GM12878 (cell line): Measurements from ENCODE around the gene SEC22B. TPM values are rescaled to one million over a fixed set of nuclear protein-coding genes. Genes with fewer than 3 reads are reported as not detected.

Experiments used
- ATF2 ChIP-seq: IDR thresholded peaks from 2 replicates; pipeline ENCODE4 v1.6.1; 2012; ENCODE audit warnings: low read length, inconsistent platforms
- CBX5 ChIP-seq: sonication (generic); IDR thresholded peaks from 2 replicates; pipeline ENCODE4 v1.6.1; 2016; ENCODE audit warnings: low read depth, moderate library complexity, mild to moderate bottlenecking, inconsistent platforms
- CHD1 ChIP-seq: IDR thresholded peaks from 2 replicates; pipeline ENCODE4 v1.6.1; 2012; ENCODE audit warnings: low read depth, low read length, improper control_type of control experiment
- CUX1 ChIP-seq: IDR thresholded peaks from 2 replicates; pipeline ENCODE4 v1.6.1; 2012; ENCODE audit warnings: improper control_type of control experiment, low read depth, low read length; ENCODE audit not compliant: insufficient replicate concordance
- EED ChIP-seq: sonication (generic); IDR thresholded peaks from 2 replicates; pipeline ENCODE4 v1.6.1; 2016; ENCODE audit warnings: antibody characterized with exemption, low read depth
- FOS ChIP-seq: IDR thresholded peaks from 3 replicates; pipeline ENCODE4 v1.6.1; 2011; ENCODE audit warnings: borderline replicate concordance; ENCODE audit not compliant: insufficient read length; ENCODE audit errors: extremely low read depth
- GATAD2B ChIP-seq: fragments of 450-650 bp; conservative IDR thresholded peaks from 2 replicates; pipeline ENCODE4 v1.6.1; 2017; ENCODE audit warnings: low read depth, mild to moderate bottlenecking, moderate library complexity
- HDAC2 ChIP-seq: fragments of 200-600 bp; sonication (generic); IDR thresholded peaks from 2 replicates; pipeline ENCODE4 v1.6.1; 2017
- HSF1 ChIP-seq: fragments of 150-350 bp; IDR thresholded peaks from 2 replicates; pipeline ENCODE4 v1.6.1; 2014; ENCODE audit warnings: mild to moderate bottlenecking, low read depth, low read length
- IRF4 ChIP-seq: IDR thresholded peaks from 2 replicates; pipeline ENCODE4 v1.6.1; 2011; ENCODE audit warnings: low read depth, low read length
- JUND ChIP-seq: IDR thresholded peaks from 2 replicates; pipeline ENCODE4 v1.6.1; 2012; ENCODE audit warnings: low read depth, mild to moderate bottlenecking, low read length, improper control_type of control experiment, moderate library complexity
- LARP7 ChIP-seq: fragments of 450-650 bp; IDR thresholded peaks from 2 replicates; pipeline ENCODE4 v1.6.1; 2017; ENCODE audit warnings: mild to moderate bottlenecking
- MEF2A ChIP-seq: IDR thresholded peaks from 2 replicates; pipeline ENCODE4 v1.6.1; 2011; ENCODE audit warnings: low read depth, mild to moderate bottlenecking, low read length, moderate library complexity; ENCODE audit not compliant: insufficient read depth
- NRF1 ChIP-seq: conservative IDR thresholded peaks from 2 replicates; pipeline ENCODE4 v1.6.1; 2011; ENCODE audit warnings: mild to moderate bottlenecking, low read depth, low read length, improper control_type of control experiment
- PAX5 ChIP-seq: IDR thresholded peaks from 2 replicates; pipeline ENCODE4 v1.6.1; 2011; ENCODE audit warnings: low read depth, low read length, borderline replicate concordance
- POLR2A ChIP-seq: IDR thresholded peaks from 2 replicates; pipeline ENCODE4 v1.6.1; 2011; ENCODE audit warnings: low read depth, mild to moderate bottlenecking, low read length
- POLR2AphosphoS5 ChIP-seq: IDR thresholded peaks from 2 replicates; pipeline ENCODE4 v1.6.1; 2011; ENCODE audit warnings: mild to moderate bottlenecking, low read length, inconsistent platforms
- SMAD1 ChIP-seq: fragments of 450-650 bp; IDR thresholded peaks from 2 replicates; pipeline ENCODE4 v1.6.1; 2018; ENCODE audit warnings: mild to moderate bottlenecking, low read depth; ENCODE audit not compliant: partially characterized antibody
- SMAD5 ChIP-seq: IDR thresholded peaks from 2 replicates; pipeline ENCODE4 v1.6.1; 2016; ENCODE audit warnings: antibody characterized with exemption, low read depth
- SMARCA5 ChIP-seq: fragments of 450-650 bp; IDR thresholded peaks from 2 replicates; pipeline ENCODE4 v1.6.1; 2017; ENCODE audit warnings: mild to moderate bottlenecking
- SUPT20H ChIP-seq: IDR thresholded peaks from 2 replicates; pipeline ENCODE4 v1.6.1; 2011; ENCODE audit warnings: low read depth, mild to moderate bottlenecking, low read length, moderate library complexity, borderline replicate concordance; ENCODE audit not compliant: control insufficient read depth
- TBL1XR1 ChIP-seq: IDR thresholded peaks from 2 replicates; pipeline ENCODE4 v1.6.1; 2012; ENCODE audit warnings: low read depth, low read length, improper control_type of control experiment
- polyA plus RNA-seq, 11 experiments: library from polyadenylated mRNA; depleted of rRNA in 4 of 11; unstranded in 6 of 11; stranded (reverse) in 5 of 11; fragments of >200 nt; fragmentation: Nextera tagmentation in 4 of 11; fragmentation: Illumina TruSeq in 1 of 11; extraction: Ambion mirVana in 4 of 11; extraction: Trizol in 1 of 11; gene quantifications; 1 replicate in 1 of 11; 2 replicates in 10 of 11; pipeline versions ENCODE4 v1.2.1 to v1.2.3, GENCODE V29; 2011 to 2016; ENCODE audit warnings: inconsistent platforms in 2 of 11, missing spikeins in 2 of 11, low read depth in 1 of 11
- total RNA-seq, 4 experiments: library from RNA; depleted of rRNA in 3 of 4; stranded (reverse); fragments of >200 nt in 3 of 4; fragmentation: Illumina TruSeq in 1 of 4; extraction: Trizol in 1 of 4; gene quantifications; 2 replicates each; pipeline versions ENCODE4 v1.2.1 to v1.2.3, GENCODE V29; 2013 to 2021

The SEC22B gene
- total and polyA plus RNA-seq, 10 of the 15 experiments (the other 5 are each of a cell fraction or from before 2014, with no cell fraction given), result 19.8 to 41.5 (median 27.7) TPM

GRCh38 chr1:120176092-120176855 lies at the start of gene SEC22B (continued):
- TF ChIP-seq CUX1, result no peak
- no peak for TF ChIP-seq FOS
- no peak; the same call in 1 of the 2 replicates for TF ChIP-seq EED
- TF ChIP-seq CHD1, result no peak
- peak; percentile 78 for TF ChIP-seq IRF4
- TF ChIP-seq HSF1, result no peak
- TF ChIP-seq ATF2, result 0 out of 2 replicates have a peak, but pooled peaks have one; percentile 45
- TF ChIP-seq POLR2A, result peak; percentile 97
- TF ChIP-seq MEF2A, result no peak
- TF ChIP-seq JUND, result no peak
- peak; percentile 83 for TF ChIP-seq SMARCA5
- TF ChIP-seq SMAD5, result peak; percentile 78; the same call in 1 of the 2 replicates
- TF ChIP-seq GATAD2B, result 0 out of 2 replicates have a peak, but pooled peaks have one; percentile 53
- no peak for TF ChIP-seq HDAC2
- TF ChIP-seq POLR2AphosphoS5, result peak; percentile 96
- TF ChIP-seq NRF1, result no peak
- TF ChIP-seq PAX5, result peak; percentile 100
- TF ChIP-seq CBX5, result peak; percentile 98
- TF ChIP-seq SUPT20H, result no peak
- no peak for TF ChIP-seq SMAD1
- TF ChIP-seq LARP7, result peak; percentile 74; the same call in 1 of the 2 replicates
- TF ChIP-seq TBL1XR1, result 0 out of 2 replicates have a peak, but pooled peaks have one; percentile 66
